Measurements from ENCODE around the gene ATPAF2. TPM values are rescaled to one million over a fixed set of nuclear protein-coding genes. Genes with fewer than 3 reads are reported as not detected.

ATPAF2 gene
- total RNA-seq (2014; rRNA removed) = 34.7 and 40.5 TPM in 2 replicates
- Bru-seq, nascent RNA = percentile 58 among the genes with signal in this experiment
- percentile 68 among the genes with signal in this experiment for BruChase-seq, experiment 1, labeled RNA remaining after a 6-hour chase
- percentile 70 among the genes with signal in this experiment for BruChase-seq, experiment 2, labeled RNA remaining after a 2-hour chase
- long read RNA-seq, transcript ATPAF2-206 (8 exons, 1,564 nt) = major isoform, 13 of 23 reads
- long read RNA-seq, partial matches to known transcripts = 3 of 23 reads
- long read RNA-seq, other reads (novel, unspliced or antisense) = 7 of 23 reads

- Histone ChIP-seq H3K27ac (ENCODE audit: low read length) (no peak within 1 kb of the TSS; the same call in 1 of the 2 replicates), H2AFZ (ENCODE audit: low read length) (peak within 1 kb of the TSS; percentile 92), H3K9me3 (ENCODE audit: low read length) (no peaks in the 10 kb centered on the region), H4K20me1 (ENCODE audit: low read length) (no peaks in the 10 kb centered on the region), H3K9me2 (replicated peaks; ENCODE audit: low read length) (no peaks in the 10 kb centered on the region), H3F3A (ENCODE audit: low read length, unreplicated experiment) (no peaks in the 10 kb centered on the region), H3K36me3 (ENCODE audit: low read depth, low read length) (no peaks in the 10 kb centered on the region), H3K27me3 (ENCODE audit: low read length) (no peaks in the 10 kb centered on the region), H3K4me1 (ENCODE audit: insufficient read depth, low read length) (peaks cover 33% of the 10 kb centered on the region), H3K4me3 (ENCODE audit: low read length) (peak within 1 kb of the TSS; percentile 79), H3K9ac (ENCODE audit: low read length) (peak within 1 kb of the TSS; percentile 84), H3K79me2 (ENCODE audit: low read length) (peaks cover 87% of the 10 kb centered on the region), H3K4me2 (ENCODE audit: low read length) (peak within 1 kb of the TSS; percentile 100)
- ChIA-PET CTCF (no interaction called here), POLR2A (ENCODE audit: unreplicated experiment) (no interaction called here)
- TF ChIP-seq, protein P1, sequence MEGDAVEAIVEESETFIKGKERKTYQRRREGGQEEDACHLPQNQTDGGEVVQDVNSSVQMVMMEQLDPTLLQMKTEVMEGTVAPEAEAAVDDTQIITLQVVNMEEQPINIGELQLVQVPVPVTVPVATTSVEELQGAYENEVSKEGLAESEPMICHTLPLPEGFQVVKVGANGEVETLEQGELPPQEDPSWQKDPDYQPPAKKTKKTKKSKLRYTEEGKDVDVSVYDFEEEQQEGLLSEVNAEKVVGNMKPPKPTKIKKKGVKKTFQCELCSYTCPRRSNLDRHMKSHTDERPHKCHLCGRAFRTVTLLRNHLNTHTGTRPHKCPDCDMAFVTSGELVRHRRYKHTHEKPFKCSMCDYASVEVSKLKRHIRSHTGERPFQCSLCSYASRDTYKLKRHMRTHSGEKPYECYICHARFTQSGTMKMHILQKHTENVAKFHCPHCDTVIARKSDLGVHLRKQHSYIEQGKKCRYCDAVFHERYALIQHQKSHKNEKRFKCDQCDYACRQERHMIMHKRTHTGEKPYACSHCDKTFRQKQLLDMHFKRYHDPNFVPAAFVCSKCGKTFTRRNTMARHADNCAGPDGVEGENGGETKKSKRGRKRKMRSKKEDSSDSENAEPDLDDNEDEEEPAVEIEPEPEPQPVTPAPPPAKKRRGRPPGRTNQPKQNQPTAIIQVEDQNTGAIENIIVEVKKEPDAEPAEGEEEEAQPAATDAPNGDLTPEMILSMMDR (conservative IDR thresholded peaks at IDR 0.05; ENCODE audit: low read depth, low read length) = 0 out of 2 replicates have a peak, but pooled peaks have one; percentile 25
- no peak for TF ChIP-seq EZH2phosphoT487 (IDR thresholded peaks at IDR 0.05; ENCODE audit: borderline replicate concordance, low read length)
- ATAC-seq (peak; percentile 90), DNase-seq (peak; percentile 100)
- intact Hi-C loops (cut with micrococcal nuclease) = no loop called here
- BruUV-seq (replicated peaks) = no TSS peak
These were observed at the start of gene ATPAF2, which contains the start of gene GID4 for GRCh38 chr17:18038861-18039534. Gene ATPAF2 (minus strand): TSS chr17:18039168. CDS start chr17:18039013, 155 bp downstream. Gene GID4 (plus strand): TSS chr17:18039408. CDS start chr17:18039465, 57 bp downstream.

DNA sequence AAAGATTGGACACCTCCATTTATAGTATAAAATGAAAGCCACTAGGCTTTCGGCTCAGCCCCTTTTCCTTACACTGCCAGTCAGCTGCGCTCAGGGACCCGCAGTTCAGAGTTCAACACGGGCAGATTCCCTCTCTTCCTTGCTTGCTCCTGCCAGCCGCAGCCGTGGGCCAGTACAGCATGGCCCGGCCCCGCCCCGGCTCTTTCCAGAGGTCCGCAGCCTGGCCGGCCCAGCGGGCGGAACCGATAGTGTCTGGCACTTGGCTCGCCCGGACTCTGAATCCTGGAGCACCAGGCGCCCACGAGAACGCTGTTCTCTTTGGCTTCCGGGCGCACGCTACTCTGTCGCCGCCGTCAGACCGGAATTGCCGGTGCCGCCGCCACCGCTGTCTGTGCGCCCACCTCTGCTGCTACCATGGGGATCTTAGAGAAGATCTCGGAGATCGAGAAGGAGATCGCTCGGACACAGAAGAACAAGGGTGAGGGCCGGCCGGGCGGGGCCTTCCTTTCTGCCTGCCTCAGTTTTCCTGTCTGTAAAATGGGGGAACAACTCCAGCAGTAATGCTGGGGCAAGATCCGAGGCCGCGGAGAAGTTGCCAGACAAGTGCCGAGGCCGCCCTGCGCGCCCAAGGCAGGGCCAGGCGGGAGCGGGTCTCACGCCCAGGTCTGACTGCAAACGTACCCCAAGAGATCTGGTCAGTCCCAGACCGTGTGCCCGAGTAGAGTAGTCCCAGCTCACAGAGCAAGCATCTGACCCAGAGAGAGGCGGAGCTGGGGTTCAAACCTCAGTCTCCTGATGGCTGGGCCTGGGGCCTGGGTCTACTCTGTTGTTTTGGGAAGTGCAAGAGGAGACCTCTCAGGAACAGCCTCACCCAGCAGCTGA is 48.9 kb upstream of the ATPAF2 start, which contains the start of gene DRG2:
TSS of gene DRG2 (plus strand) at position 339 of the 882 bp plus-strand sequence. CDS start at position 415, 76 bp downstream.
- Histone ChIP-seq H3K9ac (ENCODE audit: low read length) (peak within 1 kb of the TSS; percentile 97), H4K20me1 (ENCODE audit: low read length) (no peaks in the 10 kb centered on the region), H3K4me1 (ENCODE audit: insufficient read depth, low read length) (peaks cover 9% of the 10 kb centered on the region), H3K9me3 (ENCODE audit: low read length) (no peaks in the 10 kb centered on the region), H3K79me2 (ENCODE audit: low read length) (peaks cover 40% of the 10 kb centered on the region), H3K36me3 (ENCODE audit: low read depth, low read length) (peaks cover 10% of the 10 kb centered on the region; the same call in 1 of the 2 replicates), H3K9me2 (replicated peaks; ENCODE audit: low read length) (no peaks in the 10 kb centered on the region), H3K27ac (ENCODE audit: low read length) (peak within 1 kb of the TSS; percentile 50), H2AFZ (ENCODE audit: low read length) (peak within 1 kb of the TSS; percentile 93), H3K4me2 (ENCODE audit: low read length) (peak within 1 kb of the TSS; percentile 88), H3K27me3 (ENCODE audit: low read length) (no peaks in the 10 kb centered on the region), H3F3A (ENCODE audit: low read length, unreplicated experiment) (no peaks in the 10 kb centered on the region), H3K4me3 (ENCODE audit: low read length) (peak within 1 kb of the TSS; percentile 97)
- CTCF ChIA-PET = no interaction called here
- ATAC-seq (peak; percentile 94), DNase-seq (peak; percentile 96)
- no peak for TF ChIP-seq EZH2 (IDR thresholded peaks at IDR 0.05; ENCODE audit: low read length, unreplicated experiment)
- TF ChIP-seq EZH2phosphoT487 (IDR thresholded peaks at IDR 0.05; ENCODE audit: borderline replicate concordance, low read length) = no peak
- TF ChIP-seq, protein P1 (conservative IDR thresholded peaks at IDR 0.05; ENCODE audit: low read depth, low read length) = no peak
- POLR2A ChIA-PET (ENCODE audit: unreplicated experiment) = no interaction called here
- intact Hi-C loops (cut with micrococcal nuclease) = no loop called here
- BruUV-seq (replicated peaks) = TSS peak; percentile 79
